Left ventricle myocardium inferior (tissue), 1 donor: ENCODE data around the gene EBF4. TPM values are rescaled to one million over a fixed set of nuclear protein-coding genes. Genes with fewer than 3 reads are reported as not detected.

Experiments used
- DNase-seq: peaks from one replicate; pipeline ENCODE4 v3.0.0-alpha.2; 2020
- H3K27ac ChIP-seq: fragments of 200-600 bp; replicated peaks from 2 replicates; pipeline ENCODE4 v1.8.0; 2021
- H3K27me3 ChIP-seq: fragments of 200-600 bp; 2 replicates; pipeline ENCODE4 v1.8.0; 2021; ENCODE audit warnings: low read depth
- H3K36me3 ChIP-seq: fragments of 200-600 bp; 2 replicates; pipeline ENCODE4 v1.8.0; 2021
- H3K4me1 ChIP-seq: fragments of 200-600 bp; 2 replicates; pipeline ENCODE4 v1.8.0; 2021
- H3K4me3 ChIP-seq: fragments of 200-600 bp; 2 replicates; pipeline ENCODE4 v1.8.0; 2021; ENCODE audit warnings: mild to moderate bottlenecking, moderate library complexity
- H3K9me3 ChIP-seq: fragments of 200-600 bp; replicated peaks from 2 replicates; pipeline ENCODE4 v1.8.0; 2021
- CTCF ChIP-seq: fragments of 200-600 bp; IDR thresholded peaks from 2 replicates; pipeline ENCODE4 v1.8.0; 2021; ENCODE audit warnings: antibody characterized with exemption, mild to moderate bottlenecking, borderline replicate concordance
- intact Hi-C: fragments of 100-400 bp; cut with micrococcal nuclease; formaldehyde crosslinking; loops from one replicate; pipeline ENCODE4 v1.11.0; 2022
- total RNA-seq: library from RNA; stranded (reverse); fragmentation: NEBNext Ultra II Directional; extraction: Animal tissue kit (Norgen Biotek cat#: 25700); gene quantifications from one replicate; pipeline ENCODE4 v1.2.1, GENCODE V29; 2021
- donor health status: DM: no; HTN: yes; CAD: no; lungs with severe emphysema.

Gene EBF4
- total RNA-seq, 1 donor from 2014 or later = 4.9 TPM

GRCh38 chr20:2742431-2742830 lies 49.9 kb downstream of the EBF4 start:
- Histone ChIP-seq H3K27me3 (peaks cover 15% of the 10 kb centered on the region), H3K9me3 (no peaks in the 10 kb centered on the region), H3K4me1 (no peaks in the 10 kb centered on the region), H3K27ac (no peak overlapping the region), H3K4me3 (no peak overlapping the region), H3K36me3 (no peaks in the 10 kb centered on the region)
- intact Hi-C loops = no loop called here
- TF ChIP-seq CTCF = no peak
- DNase-seq = no peak

- DNase-seq = no peak
- no peaks in the 10 kb centered on the region for H3K9me3 ChIP-seq
- peaks cover 15% of the 10 kb centered on the region for H3K27me3 ChIP-seq
- H3K4me3 ChIP-seq = no peak overlapping the region
- TF ChIP-seq CTCF = peak; percentile 80
- H3K4me1 ChIP-seq = no peaks in the 10 kb centered on the region
- H3K27ac ChIP-seq = no peak overlapping the region
- H3K36me3 ChIP-seq = no peaks in the 10 kb centered on the region
- intact Hi-C loops = no loop called here
Measured at GRCh38 chr20:2742934-2743559, 50.5 kb downstream of the EBF4 start.

- H3K4me1 ChIP-seq = peaks cover under 1% of the 10 kb centered on the region
- H3K36me3 ChIP-seq = no peaks in the 10 kb centered on the region
- no peaks in the 10 kb centered on the region for H3K9me3 ChIP-seq
- no peak for TF ChIP-seq CTCF
- DNase-seq = no peak
- H3K27me3 ChIP-seq = peaks cover 35% of the 10 kb centered on the region
- H3K4me3 ChIP-seq = no peak overlapping the region
- intact Hi-C loops = no loop called here
- H3K27ac ChIP-seq = no peak overlapping the region
Measured at GRCh38 chr20:2745060-2745910, 52.7 kb downstream of the EBF4 start.

GRCh38 chr20:2745936-2746635 lies 53.5 kb downstream of the EBF4 start:
- H3K4me3 ChIP-seq = no peak overlapping the region
- intact Hi-C loops = no loop called here
- no peak for TF ChIP-seq CTCF
- H3K9me3 ChIP-seq = no peaks in the 10 kb centered on the region
- no peak overlapping the region for H3K27ac ChIP-seq
- no peaks in the 10 kb centered on the region for H3K36me3 ChIP-seq
- H3K4me1 ChIP-seq = peaks cover 9% of the 10 kb centered on the region
- peaks cover 43% of the 10 kb centered on the region for H3K27me3 ChIP-seq
- no peak for DNase-seq

GRCh38 chr20:2746636-2747265 lies 54.2 kb downstream of the EBF4 start:
- no peak overlapping the region for H3K27ac ChIP-seq
- no peaks in the 10 kb centered on the region for H3K9me3 ChIP-seq
- H3K4me1 ChIP-seq = peaks cover 15% of the 10 kb centered on the region
- no peak for DNase-seq
- H3K36me3 ChIP-seq = no peaks in the 10 kb centered on the region
- H3K27me3 ChIP-seq = peaks cover 47% of the 10 kb centered on the region
- no peak overlapping the region for H3K4me3 ChIP-seq
- no peak for TF ChIP-seq CTCF
- intact Hi-C loops = no loop called here
